Endothelial cell (in vitro differentiated cells): ENCODE data around the gene SLC37A1. TPM values are rescaled to one million over a fixed set of nuclear protein-coding genes. Genes with fewer than 3 reads are reported as not detected.

Experiments
- DNase-seq: peaks from one replicate; pipeline ENCODE4 v3.0.0; 2021; ENCODE audit warnings: low spot score
- H3K27ac Mint-ChIP-seq: one replicate; pipeline ENCODE4 v1.8.0; 2021; ENCODE audit warnings: mixed read lengths, inconsistent platforms; ENCODE audit not compliant: unreplicated experiment
- H3K27me3 Mint-ChIP-seq: one replicate; pipeline ENCODE4 v1.8.0; 2021; ENCODE audit warnings: mild to moderate bottlenecking, moderate library complexity, mixed read lengths, inconsistent platforms; ENCODE audit not compliant: unreplicated experiment
- H3K36me3 Mint-ChIP-seq: one replicate; pipeline ENCODE4 v1.8.0; 2021; ENCODE audit warnings: mild to moderate bottlenecking, low read depth, mixed read lengths, inconsistent platforms; ENCODE audit not compliant: unreplicated experiment
- H3K4me1 Mint-ChIP-seq: one replicate; pipeline ENCODE4 v1.8.0; 2021; ENCODE audit warnings: mild to moderate bottlenecking, mixed read lengths, inconsistent platforms; ENCODE audit not compliant: unreplicated experiment
- H3K4me3 Mint-ChIP-seq: one replicate; pipeline ENCODE4 v1.8.0; 2021; ENCODE audit warnings: mild to moderate bottlenecking, mixed read lengths, inconsistent platforms; ENCODE audit not compliant: unreplicated experiment
- H3K9me3 Mint-ChIP-seq: one replicate; pipeline ENCODE4 v1.8.0; 2021; ENCODE audit warnings: mixed read lengths, inconsistent platforms; ENCODE audit not compliant: unreplicated experiment
- CTCF ChIP-seq: fragments of 200-600 bp; sonication (generic); IDR thresholded peaks from one replicate; pipeline ENCODE4 v1.5.0; 2021; ENCODE audit warnings: antibody characterized with exemption; ENCODE audit not compliant: unreplicated experiment
- total RNA-seq: library from RNA; stranded (reverse); fragmentation: NEBNext Ultra II Directional; extraction: Animal tissue kit (Norgen Biotek cat#: 25700); gene quantifications from one replicate; pipeline ENCODE4 v1.2.1, GENCODE V29; 2021; ENCODE audit not compliant: unreplicated experiment

The SLC37A1 gene
- total RNA-seq, 1 donor from 2014 or later = 12.3 TPM

DNA sequence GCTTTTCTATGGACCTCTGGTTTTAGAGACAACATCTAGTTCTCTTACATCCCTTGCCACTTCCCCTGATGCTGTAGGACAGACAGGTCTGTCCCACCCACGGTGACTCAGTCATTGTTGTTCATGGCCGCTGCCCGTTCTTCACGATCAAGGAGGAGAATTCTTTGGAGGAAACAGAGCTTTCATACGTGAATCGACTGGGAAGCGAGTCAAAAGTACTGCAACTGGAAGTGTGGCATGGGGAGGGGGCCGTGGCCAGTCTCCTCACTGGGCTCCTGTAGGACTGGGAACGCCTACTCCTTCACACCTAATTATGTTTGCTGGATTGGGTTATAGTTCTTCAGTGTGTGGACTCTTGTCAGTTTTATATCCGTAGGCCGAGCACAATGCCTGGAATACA is 4.4 kb upstream of the SLC37A1 start:
- no peak for DNase-seq
- peak overlapping the region; percentile 22 for H3K27ac Mint-ChIP-seq
- no peaks in the 10 kb centered on the region for H3K36me3 Mint-ChIP-seq
- no peak for TF ChIP-seq CTCF
- peaks cover 9% of the 10 kb centered on the region for H3K4me1 Mint-ChIP-seq
- H3K9me3 Mint-ChIP-seq = no peaks in the 10 kb centered on the region
- no peak overlapping the region for H3K4me3 Mint-ChIP-seq
- peaks cover 5% of the 10 kb centered on the region for H3K27me3 Mint-ChIP-seq

- no peak for TF ChIP-seq CTCF
- Mint-ChIP-seq H3K9me3 (no peaks in the 10 kb centered on the region), H3K27me3 (peaks cover 7% of the 10 kb centered on the region), H3K36me3 (no peaks in the 10 kb centered on the region), H3K27ac (no peak overlapping the region), H3K4me1 (peaks cover 12% of the 10 kb centered on the region), H3K4me3 (peak overlapping the region; percentile 82)
- no peak for DNase-seq
These were observed 1.2 kb upstream of the SLC37A1 start for GRCh38 chr21:42512346-42513034.

- DNase-seq = peak; percentile 43
- peaks cover 7% of the 10 kb centered on the region for H3K27me3 Mint-ChIP-seq
- no peak for TF ChIP-seq CTCF
- peak overlapping the region; percentile 91 for H3K4me3 Mint-ChIP-seq
- H3K36me3 Mint-ChIP-seq = peaks cover 4% of the 10 kb centered on the region
- H3K27ac Mint-ChIP-seq = peak overlapping the region; percentile 42
- peaks cover 10% of the 10 kb centered on the region for H3K4me1 Mint-ChIP-seq
- no peaks in the 10 kb centered on the region for H3K9me3 Mint-ChIP-seq
These were observed 582 bp downstream of the SLC37A1 start for GRCh38 chr21:42513985-42514882.

DNA sequence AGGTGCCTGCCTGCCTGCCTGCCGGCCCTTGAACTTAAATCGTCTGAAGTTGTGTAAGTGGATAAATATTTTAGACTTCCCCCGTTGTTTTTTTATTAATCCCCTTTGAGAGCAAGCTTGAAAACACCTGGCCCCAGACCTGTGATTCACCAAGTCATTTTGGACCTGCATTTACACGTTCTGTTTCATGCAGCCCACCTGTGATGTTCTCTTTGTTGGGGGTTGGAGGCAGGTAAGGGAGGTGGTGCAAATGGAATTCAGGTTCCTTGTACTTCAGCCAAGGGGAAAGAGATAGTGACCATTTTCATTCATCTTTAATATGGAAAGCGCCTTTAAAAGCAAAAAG is 1.2 kb downstream of the SLC37A1 start:
- H3K9me3 Mint-ChIP-seq = no peaks in the 10 kb centered on the region
- H3K36me3 Mint-ChIP-seq = peaks cover 6% of the 10 kb centered on the region
- peak overlapping the region; percentile 42 for H3K27ac Mint-ChIP-seq
- H3K4me3 Mint-ChIP-seq = peak overlapping the region; percentile 91
- peaks cover 7% of the 10 kb centered on the region for H3K27me3 Mint-ChIP-seq
- peaks cover 10% of the 10 kb centered on the region for H3K4me1 Mint-ChIP-seq
- no peak for DNase-seq
- no peak for TF ChIP-seq CTCF
